ENCODE results near the gene ZDHHC11B.

ZDHHC11B gene

GRCh38 chr5:662751-663435, 121.6 kb downstream of the ZDHHC11B start:
- DNase-seq (ENCODE audit: low read depth in 2 of 3, low spot score in 1 of 3) = no peak

DNA sequence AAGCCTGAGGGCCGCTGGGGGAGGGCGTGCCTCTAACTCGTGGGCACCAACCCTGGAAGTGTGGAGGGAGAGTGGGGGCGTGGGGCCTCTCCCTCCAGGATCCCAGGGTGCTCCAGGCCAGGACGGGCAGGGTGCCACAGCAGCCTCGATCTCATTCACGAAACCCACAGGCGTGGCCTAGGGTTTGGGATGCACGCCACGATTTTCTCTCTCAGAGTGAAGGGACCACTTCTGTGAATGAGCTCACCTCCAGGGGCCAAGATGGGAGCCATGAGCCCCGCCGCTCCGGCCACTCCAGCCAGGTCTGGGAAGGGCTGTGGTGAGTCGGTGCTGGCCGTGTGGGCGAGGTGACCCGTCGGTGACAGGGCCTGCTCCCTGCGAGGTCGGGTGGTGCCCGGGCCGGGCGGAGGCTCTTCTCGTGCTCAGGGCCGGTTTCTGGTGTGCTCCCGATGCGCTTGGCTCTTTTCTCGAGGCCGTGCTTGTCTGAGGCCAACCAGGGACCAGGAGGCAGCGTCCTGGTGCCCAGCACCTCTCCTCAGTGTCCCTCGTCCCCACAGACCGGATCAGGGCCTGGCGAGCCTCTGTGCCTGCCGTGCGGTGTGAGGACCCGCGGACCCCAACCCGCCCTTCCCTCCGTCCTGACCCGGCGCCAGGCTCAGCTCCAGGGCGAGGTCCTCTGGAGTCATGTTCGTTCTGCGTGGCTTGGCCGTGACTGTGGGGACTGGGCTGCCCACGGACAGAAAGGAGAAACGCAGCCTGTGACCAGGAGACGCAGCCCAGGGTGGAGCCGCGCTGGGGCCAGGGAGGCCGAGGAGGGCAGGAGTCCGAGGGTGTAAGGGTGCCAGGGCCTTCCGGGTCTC, 122.4 kb downstream of the ZDHHC11B start:
- no peak for DNase-seq (ENCODE audit: low read depth in 2 of 3, low spot score in 1 of 3)

DNA sequence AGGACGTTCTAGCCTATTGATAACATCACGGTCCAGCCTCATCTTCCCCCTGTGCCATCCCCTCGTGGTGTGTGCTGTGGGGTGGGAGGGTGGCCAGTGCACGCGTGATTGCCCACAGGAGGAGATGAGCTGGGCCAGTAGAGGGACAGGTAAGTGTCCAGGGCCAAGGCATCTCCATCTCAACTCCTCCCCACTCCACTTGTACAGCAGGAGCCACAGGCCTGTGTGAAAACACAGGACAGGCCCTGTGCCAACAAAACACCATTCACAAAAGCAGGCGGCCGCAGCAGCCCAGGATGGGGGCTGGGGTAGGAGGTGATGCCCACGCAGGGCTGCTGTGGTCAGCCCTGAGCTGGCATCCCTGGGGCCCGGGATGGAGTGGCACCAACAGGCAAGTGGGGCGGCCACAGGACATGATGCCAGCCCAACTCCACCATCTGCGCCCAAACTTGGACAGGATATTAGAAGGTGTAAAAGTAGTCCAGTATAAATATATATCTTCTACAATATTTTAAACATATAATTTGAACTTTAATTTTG, 124.0 kb downstream of the ZDHHC11B start:
- DNase-seq (ENCODE audit: low read depth in 2 of 3, low spot score in 1 of 3) = no peak
